Stimulated activated CD4-positive, alpha-beta T cell treated with anti-CD3 and anti-CD28 coated beads, TNF-alpha, amount 100 ng/mL, for 1 hour (primary cell): ENCODE results near the gene DLGAP1.
"Not testable (repeated sequence)": the region's sequence is repeated elsewhere in the genome, so short reads cannot be mapped to it uniquely, and the experiment has no call there.

ENCODE experiments used
- DNase-seq, 3 donors: peaks; one replicate each; pipeline ENCODE4 v3.0.0-alpha.2; 2020; ENCODE audit warnings: low read depth in 3 of 3, low spot score in 1 of 3

The DLGAP1 gene

GRCh38 chr18:3596637-3597384, 858.3 kb downstream of the DLGAP1 start:
- DNase-seq, result no peak

- no peak for DNase-seq
Measured at GRCh38 chr18:3596324-3596636, 858.8 kb downstream of the DLGAP1 start.

GRCh38 chr18:3595369-3596273, 859.5 kb downstream of the DLGAP1 start:
- no peak for DNase-seq

- no peak for DNase-seq
Measured at GRCh38 chr18:3594760-3595368, 860.2 kb downstream of the DLGAP1 start.

- peak; percentile 70 to 77 (median 75) for DNase-seq
Measured at GRCh38 chr18:3593904-3594759, 861.0 kb downstream of the DLGAP1 start.

- no peak for DNase-seq
Measured at GRCh38 chr18:3593381-3593903, 861.7 kb downstream of the DLGAP1 start.

GRCh38 chr18:3592864-3593263, 862.2 kb downstream of the DLGAP1 start:
- DNase-seq, result no peak

- no peak for DNase-seq
Measured at GRCh38 chr18:3590096-3590630, 864.9 kb downstream of the DLGAP1 start.

- DNase-seq, result peak; percentile 41 to 56 (median 42)
Measured at GRCh38 chr18:3585656-3586509, 869.2 kb downstream of the DLGAP1 start.

- DNase-seq, result no peak
Measured at GRCh38 chr18:3584897-3585460, 870.1 kb downstream of the DLGAP1 start.

GRCh38 chr18:3584266-3584861, 870.7 kb downstream of the DLGAP1 start:
- no peak for DNase-seq

GRCh38 chr18:3583873-3584247, 871.2 kb downstream of the DLGAP1 start:
- no peak for DNase-seq

GRCh38 chr18:3583106-3583872, 871.8 kb downstream of the DLGAP1 start:
- DNase-seq, result not testable (repeated sequence)

- DNase-seq, result no peak
Measured at GRCh38 chr18:3581890-3582289, 873.2 kb downstream of the DLGAP1 start.

- DNase-seq, result not testable (repeated sequence)
Measured at GRCh38 chr18:3580523-3581025, 874.5 kb downstream of the DLGAP1 start.

GRCh38 chr18:3579701-3580100, 875.4 kb downstream of the DLGAP1 start:
- DNase-seq, result no peak

GRCh38 chr18:3578621-3579020, 876.5 kb downstream of the DLGAP1 start:
- no peak for DNase-seq
